NCI-H1105 (cell line): ENCODE results near the gene CEP164.

ENCODE experiments used
- DNase-seq: peaks from one replicate; lab custom pipeline; 2025; lab: John Stamatoyannopoulos, UW

The CEP164 gene

GRCh38 chr11:117462864-117463247 is 135.2 kb downstream of the CEP164 start:
- no peak for DNase-seq
